HG02763 (cell line): ENCODE data around the gene IARS2.
"Not testable (repeated sequence)": the region's sequence is repeated elsewhere in the genome, so short reads cannot be mapped to it uniquely, and the experiment has no call there.

Experiments
- ATAC-seq: cut with Tn5 transposase; IDR thresholded peaks from one replicate; pipeline ENCODE4 v1.9.1; 2021; ENCODE audit warnings: mild to moderate bottlenecking, moderate library complexity; ENCODE audit not compliant: unreplicated experiment

The IARS2 gene

GRCh38 chr1:220094016-220094911, at the start of gene IARS2:
Gene IARS2, plus strand, starts transcription at chr1:220094132. Its CDS starts 85 bp downstream, at chr1:220094217.
- peak; percentile 60 for ATAC-seq

DNA sequence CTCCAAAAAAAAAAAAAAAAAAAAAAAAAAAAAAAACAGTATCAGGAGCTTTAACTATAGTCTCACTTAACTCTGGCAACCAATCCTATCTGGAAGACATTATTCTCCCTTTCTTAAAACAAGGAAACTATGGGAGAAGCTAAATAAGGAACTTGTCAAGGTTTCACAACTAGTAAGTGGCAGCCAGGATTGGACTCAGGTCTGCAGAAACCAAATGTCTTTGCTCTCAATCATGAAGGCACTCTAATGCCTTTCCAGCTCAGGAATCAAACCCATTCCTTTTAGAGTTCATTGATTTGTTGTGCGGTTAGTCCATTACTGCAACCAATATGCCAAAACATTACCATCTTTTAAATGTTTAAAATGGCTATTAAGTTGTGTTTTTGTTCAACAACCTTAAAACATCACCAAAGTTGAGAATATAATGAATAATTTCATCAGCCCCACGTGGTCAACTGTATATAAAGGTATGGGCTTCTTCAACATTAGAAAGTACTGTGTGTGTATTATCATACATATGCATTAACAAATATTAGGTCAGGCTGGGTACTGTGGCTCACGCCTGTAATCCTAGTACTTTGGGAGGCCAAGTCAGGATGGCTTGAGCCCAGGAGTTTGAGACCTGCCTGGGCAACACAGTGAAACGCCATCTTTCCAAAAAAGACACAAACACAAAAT, 49.1 kb upstream of the IARS2 start:
- no peak for ATAC-seq

DNA sequence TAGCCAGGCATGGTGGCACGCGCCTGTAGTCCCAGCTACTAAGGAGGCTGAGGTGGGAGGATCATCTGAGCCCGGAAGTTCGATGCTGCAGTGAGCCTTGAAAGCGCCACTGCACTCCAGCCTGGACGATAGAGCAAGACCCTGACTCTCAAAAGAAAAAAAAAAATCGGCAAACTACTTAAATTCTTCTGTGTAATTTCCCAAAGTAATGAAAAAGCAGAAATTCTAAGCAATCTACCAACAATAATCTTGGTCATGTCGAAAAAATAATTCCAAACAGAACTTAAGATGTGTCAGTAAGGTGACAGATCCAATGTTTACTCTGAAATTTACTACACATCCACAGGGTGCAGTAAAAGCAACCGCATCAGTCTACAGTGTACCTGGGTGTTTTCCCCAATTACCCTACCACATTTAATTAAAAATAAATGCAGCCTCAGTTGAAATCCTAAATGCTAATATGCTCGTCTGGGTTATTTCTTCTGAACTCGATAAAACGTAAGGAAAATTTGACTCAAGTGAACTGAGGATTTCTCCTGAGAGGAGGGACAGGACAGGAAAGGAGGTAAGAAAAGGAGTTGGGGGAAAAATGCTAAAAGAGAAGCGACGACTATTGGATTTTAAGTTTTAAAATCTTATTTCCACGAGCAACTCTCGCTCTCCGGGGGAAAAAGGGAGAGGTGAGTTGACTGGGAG, 48.4 kb upstream of the IARS2 start:
- no peak for ATAC-seq

DNA sequence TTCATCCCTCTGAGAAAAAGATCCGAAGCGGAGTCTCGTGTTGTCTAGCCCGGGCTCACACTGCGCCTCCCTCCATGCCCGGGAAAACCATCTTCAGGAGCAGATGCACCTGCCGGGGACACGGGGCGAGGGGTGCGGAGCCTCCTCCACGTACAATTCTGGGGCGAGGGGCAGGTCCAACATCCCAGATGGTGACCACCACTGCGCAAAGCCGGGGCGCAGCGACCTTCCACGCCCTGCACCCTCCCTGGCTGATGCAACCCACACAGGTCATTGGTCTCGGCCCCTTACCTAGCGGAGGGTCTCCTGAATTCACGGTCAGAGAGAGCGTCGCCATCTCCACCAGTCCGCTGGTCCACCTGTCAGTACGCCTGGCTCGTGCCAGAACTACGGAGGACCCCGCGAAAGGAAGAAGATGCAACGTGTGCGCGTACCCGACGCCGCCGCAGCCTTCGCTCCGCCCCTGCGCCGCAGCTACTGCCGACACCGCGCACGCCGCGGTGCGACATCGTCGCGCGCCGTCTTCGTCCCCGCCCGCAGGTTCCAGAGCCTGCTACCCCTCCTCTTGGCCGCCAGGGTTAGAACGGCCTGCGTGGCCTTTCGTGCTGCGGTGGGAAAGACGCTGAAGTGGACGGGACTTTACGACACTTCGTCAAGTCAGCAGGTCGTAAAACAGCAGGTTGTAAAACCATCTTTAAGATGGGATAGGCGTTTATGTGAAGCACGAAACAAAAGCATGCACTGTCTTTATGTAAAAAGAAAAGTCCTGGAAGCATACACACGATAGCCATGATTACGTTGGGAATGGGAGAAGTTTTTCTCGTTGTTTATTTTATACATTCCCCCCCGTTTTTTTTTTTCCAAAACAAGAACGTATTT, 47.6 kb upstream of the IARS2 start, which contains the start of gene EPRS1:
Gene EPRS1 (minus strand): TSS at position 454 of the 879 bp plus-strand sequence. CDS start 117 bp downstream, at position 337.
- peak; percentile 99 for ATAC-seq

DNA sequence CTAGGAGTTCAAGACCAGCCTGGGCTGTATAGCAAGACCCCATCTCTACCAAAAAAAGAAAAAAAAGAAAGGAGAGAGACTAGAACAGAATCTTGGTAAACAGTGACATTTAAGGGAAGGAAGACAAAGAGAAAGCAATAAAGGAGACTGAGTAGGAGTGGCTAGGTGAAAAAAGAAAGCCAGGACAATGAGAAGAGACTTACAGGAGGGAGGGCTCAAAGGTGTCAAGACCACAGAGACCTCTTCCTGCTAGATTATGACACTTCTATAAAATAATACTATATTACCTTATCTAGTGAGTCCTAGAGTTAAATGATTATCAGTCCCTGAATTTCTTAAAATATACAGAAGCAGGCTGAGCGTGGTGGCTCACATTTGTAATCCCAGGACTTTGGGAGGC, 37.6 kb upstream of the IARS2 start:
- ATAC-seq = no peak

DNA sequence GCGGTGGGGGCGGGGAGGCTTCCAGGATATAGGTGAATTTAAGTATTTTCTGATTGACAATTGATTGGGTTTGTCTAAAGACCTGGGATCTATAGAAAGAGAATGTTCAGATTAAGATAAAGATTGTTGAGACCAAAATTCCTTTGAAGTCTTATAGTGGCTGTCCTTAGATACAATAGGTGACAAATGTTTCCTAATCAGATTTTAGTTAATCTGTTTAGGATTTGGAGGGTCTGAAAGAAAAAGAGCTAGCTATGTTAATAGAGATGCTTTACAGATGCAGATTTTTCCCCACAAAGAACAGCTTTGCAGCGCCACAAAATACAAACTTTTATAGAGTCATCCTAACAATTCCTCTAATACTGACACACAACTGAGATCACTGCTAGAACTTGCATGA, 33.1 kb upstream of the IARS2 start:
- no peak for ATAC-seq

- ATAC-seq = no peak
Measured at GRCh38 chr1:220062629-220063028, 31.3 kb upstream of the IARS2 start.

- ATAC-seq = no peak
Measured at GRCh38 chr1:220067269-220068204, 26.4 kb upstream of the IARS2 start.

- ATAC-seq = no peak
Measured at GRCh38 chr1:220076861-220077762, 16.8 kb upstream of the IARS2 start.

- ATAC-seq = no peak
Measured at GRCh38 chr1:220077887-220078286, 16.0 kb upstream of the IARS2 start.

DNA sequence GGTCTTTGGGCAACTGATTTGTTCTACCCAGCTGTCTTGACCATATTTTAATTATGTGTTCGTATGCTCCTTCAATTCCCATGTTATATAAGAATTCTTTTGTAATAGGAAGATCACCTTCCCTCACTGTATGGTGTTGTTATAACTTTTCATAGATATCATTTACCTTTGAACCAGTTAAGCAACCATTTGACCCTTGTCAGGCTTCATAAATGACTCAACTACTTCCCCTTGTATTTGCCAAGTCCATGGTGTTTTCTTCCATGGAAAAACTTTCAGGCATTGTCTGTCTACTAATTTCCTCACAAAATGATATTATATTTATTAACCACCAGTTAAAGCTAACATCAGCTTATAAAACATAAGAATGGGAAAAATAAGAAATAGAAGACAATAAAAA, 9.5 kb upstream of the IARS2 start:
- ATAC-seq = no peak

GRCh38 chr1:220086261-220086686, 7.7 kb upstream of the IARS2 start:
- ATAC-seq = peak; percentile 45

DNA sequence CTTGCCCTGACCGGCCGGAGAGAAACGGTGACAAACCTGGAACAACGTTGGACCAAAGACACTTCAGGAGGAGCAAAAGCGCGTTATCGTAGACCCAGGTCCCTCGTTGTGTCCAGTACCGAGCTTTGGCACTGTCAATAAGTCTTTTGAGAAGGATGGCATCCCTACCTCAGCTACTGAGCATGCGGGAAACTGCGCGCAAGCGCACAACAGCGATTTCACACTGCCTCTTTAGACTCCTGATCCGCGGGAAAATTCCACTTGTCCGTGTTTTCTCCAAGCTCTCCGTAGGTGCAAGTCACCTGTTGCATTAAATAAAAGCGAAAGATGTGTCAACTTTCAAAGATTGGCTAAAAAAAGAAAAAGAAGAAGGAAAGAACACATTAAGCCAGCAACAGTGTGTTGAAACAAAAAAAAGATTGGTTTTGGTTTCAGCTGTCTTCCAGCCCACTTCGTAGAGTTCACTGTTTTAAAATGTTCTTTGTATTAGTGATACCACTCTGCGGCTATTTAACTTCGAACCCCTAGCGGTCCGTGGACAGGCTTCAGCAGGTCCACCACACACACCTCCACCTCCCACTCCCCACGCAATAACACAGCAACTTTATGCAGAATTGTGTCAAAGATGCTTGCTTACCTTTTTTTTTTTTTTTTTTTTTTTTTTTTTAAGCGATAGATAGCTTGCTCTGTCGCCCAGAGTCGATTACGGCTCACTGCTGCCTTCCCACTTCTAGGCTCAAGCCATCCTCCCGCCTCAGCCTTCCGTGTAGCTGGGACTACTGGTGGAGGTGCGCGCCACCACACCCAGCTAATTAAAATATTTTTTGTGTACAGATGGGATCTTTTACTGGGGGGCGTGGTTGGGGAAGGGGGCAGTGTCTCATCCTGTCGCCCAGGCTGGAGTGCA, 4.0 kb upstream of the IARS2 start, which contains the start of gene BPNT1:
Gene BPNT1 (minus strand): TSS at position 139 of the 907 bp plus-strand sequence. CDS start 9,942 bp downstream, outside the sequence.
- peak; percentile 69 for ATAC-seq

- no peak for ATAC-seq
Measured at GRCh38 chr1:220092694-220093093, 1.2 kb upstream of the IARS2 start.

GRCh38 chr1:220093361-220094015, 444 bp upstream of the IARS2 start:
- peak; percentile 0 for ATAC-seq

- ATAC-seq = no peak
Measured at GRCh38 chr1:220099826-220100225, 5.9 kb downstream of the IARS2 start.

DNA sequence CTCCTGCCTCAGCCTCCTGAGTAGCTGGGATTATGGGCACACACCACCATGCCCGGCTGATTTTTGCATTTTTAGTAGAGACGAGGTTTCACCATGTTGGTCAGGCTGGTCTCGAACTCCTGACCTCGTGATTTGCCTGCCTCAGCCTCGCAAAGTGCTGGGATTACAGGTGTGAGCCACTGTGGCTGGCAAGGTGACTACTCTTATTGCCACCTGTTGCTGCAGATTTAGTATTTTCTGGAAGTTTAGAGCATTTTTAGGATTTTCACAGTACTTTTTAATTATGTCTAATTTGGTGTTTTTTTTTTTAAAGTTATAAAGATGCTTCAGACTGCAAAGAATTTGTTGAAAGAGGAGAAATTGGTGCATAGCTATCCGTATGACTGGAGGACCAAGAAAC, 16.5 kb downstream of the IARS2 start:
- ATAC-seq = not testable (repeated sequence)
